Epidermal melanocyte (primary cell): ENCODE measurements around the gene PXYLP1.

Experiments
- DNase-seq: peaks from one replicate; pipeline ENCODE4 v3.0.0; 2011; ENCODE audit warnings: low spot score; ENCODE audit not compliant: insufficient read length

The PXYLP1 gene

GRCh38 chr3:141228395-141228794 lies 3.2 kb upstream of the PXYLP1 start:
- no peak for DNase-seq

DNA sequence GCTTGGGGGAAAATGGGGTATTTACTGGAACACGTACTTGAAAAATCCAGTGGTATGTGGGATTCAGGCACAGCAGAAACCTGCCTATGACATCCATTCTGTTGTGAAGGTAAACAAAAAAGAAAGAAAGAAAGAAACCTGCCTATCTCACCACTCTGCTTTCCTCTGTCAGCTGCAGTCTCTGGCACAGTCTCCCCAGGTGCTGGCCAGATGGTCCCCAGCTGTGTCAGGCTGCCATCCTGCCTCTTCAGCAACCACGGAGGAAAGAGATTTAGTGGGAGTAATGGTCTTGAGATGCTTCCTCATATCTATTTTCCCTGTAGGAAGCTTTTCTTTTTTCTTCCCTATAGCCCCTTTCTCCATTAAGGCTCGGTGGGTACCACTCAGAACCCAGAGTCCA lies 2.5 kb upstream of the PXYLP1 start:
- no peak for DNase-seq

GRCh38 chr3:141230293-141230692 lies 1.3 kb upstream of the PXYLP1 start:
- DNase-seq, result no peak

- no peak for DNase-seq
These were observed 563 bp downstream of the PXYLP1 start for GRCh38 chr3:141231952-141232823.

DNA sequence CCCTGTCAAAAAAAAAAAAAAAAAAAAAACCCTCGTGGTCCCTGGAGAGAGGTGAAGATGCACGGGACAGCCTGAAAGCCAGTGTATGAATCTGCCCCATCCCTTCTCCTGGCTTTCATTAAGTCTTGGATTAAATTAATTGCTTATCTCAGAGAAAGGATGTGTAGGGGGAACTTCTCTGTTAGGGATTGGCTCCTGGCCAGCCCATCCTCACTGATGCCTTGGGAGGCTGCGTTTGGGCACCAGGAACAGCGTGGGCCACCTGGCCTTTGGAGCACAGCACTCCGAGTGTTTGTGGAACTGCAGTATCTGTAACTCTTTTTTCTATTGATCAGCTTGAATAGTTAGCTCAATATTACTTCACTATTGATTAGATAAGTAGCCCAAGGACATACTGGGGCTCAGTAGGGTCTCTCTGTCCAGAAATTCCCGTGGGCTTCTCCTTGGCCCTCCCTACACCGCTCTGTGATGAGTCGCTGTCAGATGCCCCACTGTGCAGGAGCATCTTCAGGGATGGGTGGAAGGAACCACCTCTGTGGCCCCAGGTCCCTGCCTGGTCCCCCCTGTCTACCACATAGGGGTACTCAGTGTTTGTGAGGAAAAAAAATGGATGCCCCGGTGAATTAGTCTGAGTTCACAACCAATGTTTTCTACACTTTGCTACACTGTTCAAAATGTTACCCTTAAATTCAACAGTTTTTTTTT lies 2.0 kb downstream of the PXYLP1 start:
- no peak for DNase-seq

DNA sequence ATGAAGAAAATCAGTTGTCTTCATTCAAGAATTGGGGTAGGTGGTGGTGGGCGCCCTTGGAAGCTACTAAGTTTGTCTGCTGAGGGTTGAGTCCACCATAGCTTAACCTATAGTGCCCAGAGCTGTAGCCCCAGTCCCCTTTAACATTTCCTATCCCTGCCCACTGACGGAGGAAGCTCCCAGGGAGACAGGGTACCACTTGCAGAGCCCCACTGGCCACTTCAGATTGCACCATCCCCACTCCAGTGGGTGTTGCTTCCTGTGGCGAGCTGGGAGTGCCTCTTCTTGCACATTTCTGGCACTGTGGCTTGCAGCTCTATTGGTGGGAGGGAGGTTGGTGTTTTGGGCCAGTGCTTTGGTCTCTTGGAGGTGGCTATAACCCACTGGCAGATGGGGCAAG lies 2.7 kb downstream of the PXYLP1 start:
- DNase-seq, result no peak

DNA sequence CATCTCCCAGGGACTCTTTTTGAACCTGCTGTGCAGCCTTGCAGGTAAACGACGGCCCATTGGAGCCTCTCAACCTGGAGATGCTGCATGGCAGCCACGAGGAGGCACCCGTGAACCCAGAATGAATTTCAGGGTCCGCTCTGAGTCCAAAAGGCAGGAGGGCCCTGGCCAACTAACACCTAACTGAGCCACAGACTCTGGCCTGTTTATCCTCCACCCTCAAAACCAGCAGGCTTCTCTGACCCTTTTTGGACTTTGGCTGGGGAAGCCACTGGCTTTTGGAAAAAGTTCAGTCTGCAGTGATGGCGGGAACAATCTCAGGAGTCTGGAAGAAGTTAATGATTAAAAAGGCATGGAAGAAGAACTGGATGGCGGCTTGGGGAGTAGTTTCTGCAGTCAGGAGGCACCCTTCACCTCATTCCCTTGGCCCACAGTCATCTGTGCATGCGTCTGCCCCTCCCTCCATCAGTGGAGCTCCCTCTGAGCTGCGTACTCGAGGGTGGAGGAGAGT lies 4.1 kb downstream of the PXYLP1 start:
- no peak for DNase-seq

- DNase-seq, result no peak
These were observed 4.7 kb downstream of the PXYLP1 start for GRCh38 chr3:141236361-141236760.

GRCh38 chr3:141237701-141238521 lies 6.3 kb downstream of the PXYLP1 start:
- DNase-seq, result no peak

DNA sequence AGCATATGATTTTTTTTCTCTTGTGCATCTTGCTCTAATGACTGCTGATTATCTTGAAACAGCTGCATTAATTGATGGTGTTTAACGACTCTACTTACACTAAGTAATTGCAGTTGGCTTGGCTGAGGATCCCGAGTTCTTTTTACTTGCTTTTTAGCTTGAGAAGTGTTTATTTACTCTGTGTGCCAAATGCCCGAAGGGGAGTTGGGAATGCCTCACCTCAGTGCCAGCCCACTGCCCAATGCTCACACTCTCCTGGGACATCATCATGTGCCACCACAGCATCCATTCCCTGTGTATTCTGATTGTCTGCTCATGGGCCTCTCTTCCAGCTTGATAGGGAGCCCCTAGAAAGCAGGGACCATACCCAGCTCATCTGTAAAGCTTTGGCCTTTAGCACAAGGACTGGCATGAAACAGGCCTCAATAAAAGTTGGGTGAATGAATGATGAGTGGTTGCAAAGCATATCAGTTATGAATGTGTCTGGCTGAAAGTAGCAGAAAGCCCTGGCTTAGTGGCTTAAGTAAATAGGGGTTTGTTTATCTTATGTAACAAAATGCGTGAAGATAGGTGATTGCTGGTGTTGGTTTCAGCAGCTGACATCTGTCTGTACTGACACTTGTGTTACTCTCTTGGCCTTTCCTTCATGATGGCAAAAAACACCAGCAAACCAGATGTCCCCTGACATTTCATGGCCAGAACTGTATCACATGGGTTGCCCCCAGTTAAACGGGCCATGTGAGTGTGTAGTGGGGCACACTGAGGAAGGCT lies 8.1 kb downstream of the PXYLP1 start:
- no peak for DNase-seq

DNA sequence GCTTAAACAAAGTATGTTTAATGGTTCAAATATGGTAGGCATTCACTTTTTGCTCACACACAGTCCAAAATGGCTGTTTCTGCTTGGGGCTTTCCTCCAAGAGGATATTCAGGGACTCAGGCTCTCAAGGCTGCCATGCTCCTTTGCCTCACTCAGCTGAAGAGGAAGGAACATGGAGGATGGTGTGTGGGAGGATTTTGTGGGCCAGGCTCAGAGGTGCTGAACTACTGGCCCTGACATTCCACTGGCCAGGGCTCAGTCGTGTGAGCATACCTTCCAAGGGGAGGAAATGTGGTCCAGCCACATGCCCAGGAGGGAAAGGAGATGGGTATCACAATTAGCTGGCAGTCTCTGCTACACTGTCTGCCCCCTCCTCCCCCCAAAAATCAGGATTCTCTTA lies 8.7 kb downstream of the PXYLP1 start:
- no peak for DNase-seq

DNA sequence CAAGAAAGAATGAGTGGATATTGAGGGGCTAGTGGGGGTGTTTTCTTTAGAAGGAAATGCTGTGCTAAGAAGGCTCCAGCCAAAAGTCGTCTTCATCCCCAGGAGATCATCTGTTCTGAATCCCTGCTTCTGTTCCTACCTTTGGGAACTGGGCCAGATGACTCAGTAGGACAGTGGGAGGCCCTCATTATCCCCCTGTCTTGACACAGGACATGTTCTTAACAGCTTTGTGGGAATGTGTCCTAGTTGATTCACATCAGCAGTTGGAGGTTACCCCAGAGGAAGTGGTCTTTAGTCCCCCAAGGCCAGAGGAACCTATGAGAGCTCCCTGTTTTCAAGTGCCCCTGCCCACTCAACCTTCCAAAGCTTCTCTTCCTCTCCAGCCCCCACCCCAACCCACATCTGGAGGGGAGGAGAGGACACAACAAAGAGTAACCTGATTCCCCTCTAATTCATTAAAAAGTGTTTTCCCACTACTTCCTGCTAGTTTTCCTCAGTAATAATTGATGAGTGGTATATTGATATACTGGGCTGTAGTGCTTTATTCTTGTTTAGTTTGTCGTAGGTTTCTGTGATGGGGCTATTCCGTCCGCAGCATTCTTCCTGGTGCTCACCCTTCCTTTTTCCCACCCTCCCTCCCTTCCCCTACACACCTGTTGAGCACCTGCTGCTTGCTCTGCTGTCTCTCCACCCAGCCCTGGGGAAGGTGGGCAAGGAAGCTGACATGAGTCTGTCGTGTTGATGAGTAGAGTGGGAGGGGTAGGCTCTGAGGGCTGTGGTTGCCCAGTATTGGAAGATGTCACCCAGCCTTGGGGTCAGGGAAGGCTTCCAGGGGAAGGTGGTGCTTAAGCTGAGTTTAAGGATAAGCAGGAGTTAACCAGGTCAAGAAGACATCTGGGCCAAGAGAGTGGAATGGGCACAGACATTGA lies 9.3 kb downstream of the PXYLP1 start:
- no peak for DNase-seq

GRCh38 chr3:141241616-141242376 lies 10.2 kb downstream of the PXYLP1 start:
- DNase-seq, result no peak

- DNase-seq, result no peak
These were observed 10.9 kb downstream of the PXYLP1 start for GRCh38 chr3:141242377-141243092.

DNA sequence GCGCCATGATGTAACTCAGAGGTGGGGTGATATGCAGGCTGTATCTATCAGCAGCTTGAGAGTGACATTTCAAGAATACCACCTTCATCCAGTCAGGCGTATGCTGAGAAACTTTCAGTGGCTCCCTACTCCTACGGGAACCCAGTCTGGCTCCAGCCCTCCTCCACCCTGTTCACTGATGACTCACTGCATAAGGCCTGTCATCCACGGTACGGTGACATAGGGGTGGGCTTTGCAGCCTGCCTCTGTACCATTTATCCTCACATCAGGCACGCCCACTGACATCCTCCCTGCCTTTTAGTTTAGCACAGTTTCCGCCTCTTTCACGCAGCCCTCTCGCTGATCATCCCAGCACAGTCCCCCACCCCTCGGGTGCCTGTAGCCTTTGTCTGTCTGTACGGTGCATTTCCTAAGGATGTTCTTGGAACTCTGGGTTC lies 11.7 kb downstream of the PXYLP1 start:
- DNase-seq, result no peak

GRCh38 chr3:141246224-141246957 lies 14.8 kb downstream of the PXYLP1 start:
- no peak for DNase-seq

GRCh38 chr3:141246958-141247301 lies 15.3 kb downstream of the PXYLP1 start:
- DNase-seq, result no peak

DNA sequence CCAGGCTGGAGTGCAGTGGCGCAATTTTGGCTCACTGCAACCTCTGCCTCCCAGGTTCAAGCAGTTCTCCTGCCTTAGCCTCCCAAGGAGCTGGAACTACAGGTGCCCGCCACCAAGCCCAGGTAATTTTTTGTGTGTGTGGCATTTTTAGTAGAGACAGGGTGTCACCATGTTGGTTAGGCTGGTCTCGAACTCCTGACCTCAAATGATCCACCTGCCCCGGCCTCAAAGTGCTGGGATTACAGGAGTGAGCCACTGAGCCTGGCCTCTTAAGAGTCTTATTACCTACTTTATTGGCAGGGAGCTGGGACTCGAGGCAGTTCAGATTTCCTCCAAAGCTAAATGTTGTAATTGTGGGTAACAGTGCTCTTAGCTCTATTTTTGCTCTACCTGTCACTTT lies 16.4 kb downstream of the PXYLP1 start:
- no peak for DNase-seq
